ENCODE data around the gene TRA2B. TPM values are rescaled to one million over a fixed set of nuclear protein-coding genes. Genes with fewer than 3 reads are reported as not detected.

The TRA2B gene
- 205 TPM for total RNA-seq

GRCh38 chr3:185937689-185938374 lies at the start of gene TRA2B:
TSS of gene TRA2B (minus strand) at chr3:185938014. CDS start at chr3:185937860, 154 bp downstream.

Other genes with a start within 250 kb of the TRA2B start
- gene IGF2BP2, start 113.0 kb downstream of the TRA2B start, total RNA-seq, result 64.8 TPM
- 24.5 TPM for gene ETV5, start 171.1 kb upstream of the TRA2B start, total RNA-seq